Lung (tissue), 12 donors: ENCODE data around the gene TMEM92. TPM values are rescaled to one million over a fixed set of nuclear protein-coding genes. Genes with fewer than 3 reads are reported as not detected.

Experiments
- ATAC-seq: fragments of 200-7000 bp; cut with Tn5 transposase; one replicate; pipeline ENCODE4 v1.9.1; 2020; ENCODE audit warnings: moderate number of reproducible peaks; ENCODE audit not compliant: insufficient read depth, low FRiP score
- DNase-seq, 3 donors: peaks; one replicate each; pipeline ENCODE4 v3.0.0-alpha.2; 2013 to 2017
- H3K27ac ChIP-seq, 2 donors: one replicate each; pipeline ENCODE4 v1.5.1; 2013; ENCODE audit warnings: mild to moderate bottlenecking in 2 of 2, moderate library complexity in 2 of 2, control low read depth in 1 of 2, inconsistent platforms in 1 of 2, low read depth in 1 of 2, low read length in 1 of 2
- H3K27me3 ChIP-seq, 3 donors: one replicate each; pipeline ENCODE4 v1.5.1; 2013; ENCODE audit warnings: low read length in 2 of 3; ENCODE audit not compliant: control insufficient read depth in 3 of 3, insufficient read depth in 3 of 3
- H3K36me3 ChIP-seq, 4 donors: one replicate each; pipeline ENCODE4 v1.5.1; 2013; ENCODE audit warnings: low read length in 4 of 4, mild to moderate bottlenecking in 1 of 4, moderate library complexity in 1 of 4; ENCODE audit not compliant: control insufficient read depth in 4 of 4, insufficient read depth in 4 of 4
- H3K4me1 ChIP-seq, 5 donors: one replicate each; pipeline ENCODE4 v1.5.1; 2013; ENCODE audit warnings: low read length in 5 of 5, mild to moderate bottlenecking in 2 of 5, moderate library complexity in 1 of 5; ENCODE audit not compliant: control insufficient read depth in 5 of 5, insufficient read depth in 5 of 5
- H3K4me3 ChIP-seq: one replicate; pipeline ENCODE4 v1.5.1; 2013; ENCODE audit warnings: mild to moderate bottlenecking, control low read depth, moderate library complexity
- H3K9ac ChIP-seq, 2 donors: one replicate each; pipeline ENCODE4 v1.5.1; 2013; ENCODE audit warnings: low read length in 2 of 2, control low read depth in 1 of 2; ENCODE audit not compliant: insufficient read depth in 1 of 2
- H3K9me3 ChIP-seq, 4 donors: one replicate each; pipeline ENCODE4 v1.5.1; 2013; ENCODE audit warnings: low read length in 3 of 4, mild to moderate bottlenecking in 1 of 4, moderate library complexity in 1 of 4; ENCODE audit not compliant: control insufficient read depth in 4 of 4, insufficient read depth in 3 of 4
- CTCF ChIP-seq: IDR thresholded peaks from 2 replicates; pipeline ENCODE4 v1.5.1; 2012; ENCODE audit warnings: mild to moderate bottlenecking; ENCODE audit errors: control extremely low read depth, extremely low read depth
- WGBS, 2 donors: extraction: QIAGEN DNeasy Blood & Tissue Kit; methylation state at CpG; one replicate each; pipeline ENCODE4 v1.1.7; 2013; 5-methylcytosine and 5-hydroxymethylcytosine counted together
- polyA plus RNA-seq, 2 donors: library from polyadenylated mRNA; stranded (reverse); fragments of 200-250 nt; gene quantifications; one replicate each; pipeline ENCODE4 v1.2.1, GENCODE V29; 2013
- total RNA-seq, 2 donors: library from RNA; depleted of rRNA in 1 of 2; stranded (reverse); fragments of >200 nt in 1 of 2; gene quantifications; one replicate each; pipeline ENCODE4 v1.2.1, GENCODE V29; 2014 to 2021
- donor health status: control.
- donor health status: control.
- donor health status: Bipolar disorder and iron deficiency.
- donor health status: healthy.
- donor health status: DM: yes; HTN: yes; CAD: no.

Gene TMEM92
- total and polyA plus RNA-seq, 4 donors, result 0.63 to 8.0 (median 5.9) TPM

- peak; percentile 59 for ATAC-seq
- H3K4me1 ChIP-seq, result peaks cover 0 to 48% (median 39%) of the 10 kb centered on the region in 5 donors
- H3K4me3 ChIP-seq, result peak overlapping the region; percentile 31
- no peaks in the 10 kb centered on the region for H3K9me3 ChIP-seq
- peak overlapping the region in 1 of 2 donors; percentile 37 for H3K27ac ChIP-seq
- DNase-seq, result peak; percentile 72 to 81 (median 75)
- no peaks in the 10 kb centered on the region for H3K27me3 ChIP-seq
- 4 to 9% methylated on average over 47 to 57 of the region's 57 CpGs for WGBS, 2 donors
- no peaks in the 10 kb centered on the region for H3K36me3 ChIP-seq
- peak; percentile 60 for TF ChIP-seq CTCF
- peak overlapping the region in 1 of 2 donors; percentile 78 for H3K9ac ChIP-seq
Observed at GRCh38 chr17:50272711-50273653, 1.3 kb upstream of the TMEM92 start.

GRCh38 chr17:50273654-50274040 is 619 bp upstream of the TMEM92 start:
- DNase-seq, result no peak
- H3K9me3 ChIP-seq, result no peaks in the 10 kb centered on the region
- no peaks in the 10 kb centered on the region for H3K27me3 ChIP-seq
- 70 to 81% methylated on average over 8 of the region's 8 CpGs for WGBS, 2 donors
- no peak overlapping the region for H3K27ac ChIP-seq
- no peak for ATAC-seq
- H3K9ac ChIP-seq, result no peak overlapping the region
- no peaks in the 10 kb centered on the region for H3K36me3 ChIP-seq
- TF ChIP-seq CTCF, result no peak
- no peak overlapping the region for H3K4me3 ChIP-seq
- peaks cover 0 to 42% (median 32%) of the 10 kb centered on the region in 5 donors for H3K4me1 ChIP-seq

- DNase-seq (no peak), ATAC-seq (no peak)
- Histone ChIP-seq H3K4me3 (no peak overlapping the region), H3K27ac (peak overlapping the region in 1 of 2 donors; percentile 40), H3K9me3 (no peaks in the 10 kb centered on the region), H3K27me3 (no peaks in the 10 kb centered on the region), H3K36me3 (no peaks in the 10 kb centered on the region), H3K4me1 (peaks cover 0 to 30% (median 22%) of the 10 kb centered on the region in 5 donors), H3K9ac (no peak overlapping the region)
- WGBS, 2 donors, result 72 to 75% methylated on average over 4 of the region's 4 CpGs
- TF ChIP-seq CTCF, result no peak
Observed at GRCh38 chr17:50274897-50275221, 593 bp downstream of the TMEM92 start.
